SK-N-SH (cell line): ENCODE data around the gene ZNF516. TPM values are rescaled to one million over a fixed set of nuclear protein-coding genes. Genes with fewer than 3 reads are reported as not detected.

Source experiments
- CTCF ChIA-PET: fragments of 300-600, 350-600 bp; formaldehyde crosslinking; extraction: SDS; loops from one replicate; lab custom pipeline; 2021; lab: Yijun Ruan, JAX
- POLR2A ChIA-PET: fragments of 350-600 bp; sonication (Branson Sonifier 250); formaldehyde crosslinking; extraction: SDS; loops from one replicate; lab custom pipeline; 2020; ENCODE audit warnings: antibody characterized with exemption, inconsistent platforms; lab: Yijun Ruan, JAX
- DNase-seq: peaks from one replicate; pipeline ENCODE4 v3.0.0; 2012
- H2AFZ ChIP-seq: fragments of 200-600 bp; sonication (generic); 2 replicates; pipeline ENCODE4 v1.8.1; 2016; ENCODE audit warnings: antibody characterized with exemption, mild to moderate bottlenecking, low read depth
- H3F3A ChIP-seq: fragments of 200-600 bp; sonication (generic); replicated peaks from 2 replicates; pipeline ENCODE3; 2016; ENCODE audit warnings: antibody characterized with exemption, mild to moderate bottlenecking; ENCODE audit not compliant: insufficient read depth
- H3K27ac ChIP-seq, 2 experiments: fragments of 200-500 bp in 1 of 2; fragments of 200-600 bp in 1 of 2; sonication (Bioruptor generic) in 1 of 2; sonication (generic), shearing (Covaris generic) in 1 of 2; 2 replicates each; pipeline versions ENCODE4 v1.5.1 to v1.6.1; 2014 to 2016; ENCODE audit warnings: low read depth in 2 of 2, inconsistent platforms in 1 of 2, low read length in 1 of 2, mild to moderate bottlenecking in 1 of 2, mixed read lengths in 1 of 2
- H3K27me3 ChIP-seq: fragments of 200-600 bp; sonication (generic), shearing (Covaris generic); 2 replicates; pipeline ENCODE4 v1.6.1; 2016; ENCODE audit warnings: mixed run types; ENCODE audit not compliant: insufficient read depth
- H3K36me3 ChIP-seq, 2 experiments: fragments of 200-500 bp in 1 of 2; fragments of 200-600 bp in 1 of 2; sonication (Bioruptor generic) in 1 of 2; sonication (generic) in 1 of 2; replicated peaks in 1 of 2; 2 replicates each; pipeline versions ENCODE3 to v1.5.1; 2014 to 2016; ENCODE audit warnings: low read length in 1 of 2, mild to moderate bottlenecking in 1 of 2; ENCODE audit not compliant: insufficient read depth in 2 of 2, control insufficient read depth in 1 of 2
- H3K4me1 ChIP-seq, 2 experiments: fragments of 200-500 bp in 1 of 2; fragments of 200-600 bp in 1 of 2; sonication (Bioruptor generic) in 1 of 2; sonication (generic), shearing (Covaris generic) in 1 of 2; 2 replicates each; pipeline versions ENCODE4 v1.5.1 to v1.6.1; 2014 to 2016; ENCODE audit warnings: low read depth in 1 of 2, low read length in 1 of 2, mixed run types in 1 of 2; ENCODE audit not compliant: insufficient read depth in 2 of 2, control insufficient read depth in 1 of 2
- H3K4me2 ChIP-seq: fragments of 200-600 bp; sonication (generic), shearing (Covaris generic); 2 replicates; pipeline ENCODE4 v1.6.1; 2017; ENCODE audit warnings: mixed run types
- H3K4me3 ChIP-seq, 2 experiments: fragments of 200-500 bp in 1 of 2; fragments of 200-600 bp in 1 of 2; sonication (Bioruptor generic) in 1 of 2; sonication (generic), shearing (Covaris generic) in 1 of 2; 2 replicates each; pipeline versions ENCODE4 v1.5.1 to v1.8.1; 2014 to 2016; ENCODE audit warnings: low read depth in 2 of 2, inconsistent platforms in 1 of 2, low read length in 1 of 2, mild to moderate bottlenecking in 1 of 2, mixed read lengths in 1 of 2, moderate library complexity in 1 of 2
- H3K79me2 ChIP-seq: fragments of 200-600 bp; sonication (generic); 2 replicates; pipeline ENCODE4 v1.8.1; 2017; ENCODE audit warnings: mild to moderate bottlenecking; ENCODE audit not compliant: insufficient read depth
- H3K9ac ChIP-seq: fragments of 200-600 bp; sonication (generic); 2 replicates; pipeline ENCODE4 v1.6.1; 2017; ENCODE audit warnings: mixed run types
- H3K9me2 ChIP-seq: fragments of 200-600 bp; sonication (generic); 2 replicates; pipeline ENCODE4 v1.6.1; 2017; ENCODE audit warnings: mixed run types
- H3K9me3 ChIP-seq: fragments of 200-600 bp; sonication (generic); 2 replicates; pipeline ENCODE4 v1.6.1; 2017; ENCODE audit warnings: mixed run types, mild to moderate bottlenecking, moderate library complexity
- H4K20me1 ChIP-seq: fragments of 200-600 bp; sonication (generic); 2 replicates; pipeline ENCODE4 v1.6.1; 2017; ENCODE audit warnings: mild to moderate bottlenecking, mixed run types; ENCODE audit not compliant: insufficient read depth
- CHD2 ChIP-seq: fragments of 150-350 bp; IDR thresholded peaks from 2 replicates; pipeline ENCODE4 v1.6.1; 2018; ENCODE audit warnings: low read length; ENCODE audit not compliant: partially characterized antibody
- EP300 ChIP-seq, 2 experiments: IDR thresholded peaks; 2 replicates each; pipeline versions ENCODE4 v1.4.0 to v1.6.1; 2012; ENCODE audit warnings: borderline replicate concordance in 1 of 2, low read depth in 1 of 2, low read length in 1 of 2
- FOSL2 ChIP-seq: IDR thresholded peaks from 2 replicates; pipeline ENCODE4 v1.4.0; 2012; ENCODE audit warnings: low read depth, mild to moderate bottlenecking, moderate library complexity, borderline replicate concordance
- GABPA ChIP-seq: IDR thresholded peaks from 2 replicates; pipeline ENCODE4 v1.4.0; 2012; ENCODE audit warnings: low read depth, mild to moderate bottlenecking
- JUND ChIP-seq: IDR thresholded peaks from 2 replicates; pipeline ENCODE4 v1.4.0; 2012
- MAX ChIP-seq: IDR thresholded peaks from 2 replicates; pipeline ENCODE4 v1.4.0; 2012; ENCODE audit warnings: low read depth
- MXI1 ChIP-seq: IDR thresholded peaks from 2 replicates; pipeline ENCODE4 v1.6.1; 2012; ENCODE audit warnings: mild to moderate bottlenecking, low read depth, low read length, improper control_type of control experiment
- NFIC ChIP-seq: IDR thresholded peaks from 2 replicates; pipeline ENCODE4 v1.4.0; 2012; ENCODE audit warnings: borderline replicate concordance
- NRF1 ChIP-seq: IDR thresholded peaks from 2 replicates; pipeline ENCODE4 v1.6.1; 2012; ENCODE audit warnings: low read depth, mild to moderate bottlenecking, low read length
- POLR2AphosphoS5 ChIP-seq: IDR thresholded peaks from 2 replicates; pipeline ENCODE4 v1.6.1; 2012; ENCODE audit warnings: low read depth, low read length
- RAD21 ChIP-seq: IDR thresholded peaks from 2 replicates; pipeline ENCODE4 v1.6.1; 2012; ENCODE audit warnings: mild to moderate bottlenecking, low read length
- RCOR1 ChIP-seq: fragments of 150-350 bp; IDR thresholded peaks from 2 replicates; pipeline ENCODE4 v1.6.1; 2017; ENCODE audit warnings: antibody characterized with exemption, low read length
- REST ChIP-seq: IDR thresholded peaks from 2 replicates; pipeline ENCODE4 v1.6.1; 2012; ENCODE audit warnings: mild to moderate bottlenecking, low read depth, low read length, moderate library complexity
- SIN3A ChIP-seq: IDR thresholded peaks from 2 replicates; pipeline ENCODE4 v1.6.1; 2012; ENCODE audit warnings: low read depth, mild to moderate bottlenecking, low read length, moderate library complexity, borderline replicate concordance
- SMC3 ChIP-seq: IDR thresholded peaks from 2 replicates; pipeline ENCODE4 v1.6.1; 2012; ENCODE audit warnings: low read depth, low read length, improper control_type of control experiment
- USF1 ChIP-seq: IDR thresholded peaks from 2 replicates; pipeline ENCODE4 v1.4.0; 2012; ENCODE audit warnings: low read depth, borderline replicate concordance
- YY1 ChIP-seq: IDR thresholded peaks from 2 replicates; pipeline ENCODE4 v1.4.0; 2012; ENCODE audit warnings: low read depth, mild to moderate bottlenecking
- ZBTB33 ChIP-seq: IDR thresholded peaks from 2 replicates; pipeline ENCODE4 v1.4.0; 2012; ENCODE audit warnings: low read depth, borderline replicate concordance
- WGBS: methylation state at CpG from one replicate; pipeline ENCODE4 v1.1.6; 2017; ENCODE audit warnings: low lambda C conversion rate; 5-methylcytosine and 5-hydroxymethylcytosine counted together
- polyA plus RNA-seq, 3 experiments: library from polyadenylated mRNA; depleted of rRNA; stranded (reverse); fragments of >200 nt; gene quantifications; 2 replicates each; pipeline ENCODE4 v1.2.3, GENCODE V29; 2012

ZNF516 gene
- polyA plus RNA-seq, 1 of the 3 experiments (the other 2 are of a cell fraction), result 4.4 TPM

- Histone ChIP-seq H2AFZ (no peak overlapping the region), H3K9me2 (no peaks in the 10 kb centered on the region), H3K4me2 (no peak overlapping the region), H3K27me3 (no peaks in the 10 kb centered on the region; the same call in 1 of the 2 replicates), H4K20me1 (no peaks in the 10 kb centered on the region), H3K9me3 (no peaks in the 10 kb centered on the region), H3K79me2 (peaks cover 3% of the 10 kb centered on the region), H3K9ac (no peak overlapping the region), H3K4me3 (no peak overlapping the region), H3K27ac (no peak overlapping the region), H3K36me3 (no peaks in the 10 kb centered on the region), H3K4me1 (peaks cover 6 to 14% of the 10 kb centered on the region in 2 experiments; a peak in 2 of 4 replicates), H3F3A (peaks cover 9% of the 10 kb centered on the region)
- TF ChIP-seq SMC3 (no peak), RAD21 (no peak), MXI1 (no peak), ZBTB33 (no peak), CHD2 (no peak), SIN3A (no peak), GABPA (no peak), EP300 (IDR thresholded peaks at IDR 0.05; ENCODE audit: borderline replicate concordance in 1 of 2, low read depth in 1 of 2, low read length in 1 of 2) (no peak), NRF1 (no peak), USF1 (no peak), REST (no peak), JUND (no peak), MAX (no peak), FOSL2 (no peak), YY1 (no peak), NFIC (no peak), RCOR1 (no peak), POLR2AphosphoS5 (no peak)
- CTCF ChIA-PET, result no interaction called here
- POLR2A ChIA-PET, result no interaction called here
- WGBS, result 68% methylated on average over 14 of the region's 14 CpGs
- DNase-seq, result no peak
Observed at GRCh38 chr18:76463872-76464271, 31.2 kb downstream of the ZNF516 start.
